GM23338 (cell line): ENCODE measurements around the gene PDRG1.

Experiments used
- CTCF ChIP-seq, 2 experiments: fragments of 200-600 bp in 1 of 2; sonication (generic) in 1 of 2; conservative IDR thresholded peaks; 2 replicates each; pipeline versions ENCODE4 v1.5.1 to v1.6.1; 2016 to 2017; ENCODE audit warnings: antibody characterized with exemption in 2 of 2, low read depth in 2 of 2, mild to moderate bottlenecking in 2 of 2, moderate library complexity in 1 of 2
- EZH2 ChIP-seq: fragments of 200-600 bp; sonication (generic); IDR thresholded peaks from one replicate; pipeline ENCODE4 v1.8.0; 2017; ENCODE audit warnings: antibody characterized with exemption, mild to moderate bottlenecking, low read depth; ENCODE audit not compliant: unreplicated experiment
- EZH2phosphoT487 ChIP-seq: fragments of 200-600 bp; sonication (generic); IDR thresholded peaks from one replicate; pipeline ENCODE4 v1.8.1; 2018; ENCODE audit warnings: antibody characterized with exemption; ENCODE audit not compliant: unreplicated experiment
- JUNB ChIP-seq: IDR thresholded peaks from one replicate; pipeline ENCODE4 v1.6.1; 2016; ENCODE audit warnings: antibody characterized with exemption; ENCODE audit not compliant: unreplicated experiment
- POLR2AphosphoS5 ChIP-seq: IDR thresholded peaks from 2 replicates; pipeline ENCODE4 v1.6.1; 2016; ENCODE audit warnings: antibody characterized with exemption, low read depth
- STAT1 ChIP-seq: IDR thresholded peaks from one replicate; pipeline ENCODE4 v1.6.1; 2016; ENCODE audit warnings: antibody characterized with exemption; ENCODE audit not compliant: unreplicated experiment

DNA sequence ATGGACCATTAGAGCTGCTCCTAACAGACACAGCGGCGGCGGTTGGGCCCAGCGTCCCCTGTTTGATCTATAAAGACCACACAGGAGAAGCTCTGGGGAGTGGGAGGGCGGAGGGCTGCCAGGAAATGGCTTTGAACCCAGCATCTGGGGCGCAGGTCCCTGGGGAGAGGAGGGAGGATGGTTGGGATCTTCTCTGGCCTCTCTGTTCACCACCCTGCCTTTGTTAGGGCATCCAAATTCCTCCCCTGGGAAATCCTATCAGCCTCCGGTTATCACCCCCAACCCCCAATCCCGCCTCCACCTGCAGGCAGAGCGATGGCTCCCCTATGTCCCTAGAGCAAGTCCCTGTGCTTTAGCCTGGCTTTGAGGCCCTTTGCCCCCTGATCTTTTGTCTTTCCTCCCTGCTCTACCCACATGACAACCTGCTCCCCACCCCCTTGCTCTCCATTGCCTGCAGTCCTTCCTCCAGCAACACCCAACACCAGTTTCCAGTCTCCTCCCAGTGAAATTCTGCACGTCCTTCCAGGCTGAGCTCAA is 23.2 kb upstream of the PDRG1 start:
- no peak for TF ChIP-seq CTCF (conservative IDR thresholded peaks at IDR 0.05; ENCODE audit: low read depth in 2 of 2)
- TF ChIP-seq JUNB = no peak
- no peak for TF ChIP-seq EZH2
- TF ChIP-seq POLR2AphosphoS5 = peak; percentile 51; the same call in 1 of the 2 replicates
- no peak for TF ChIP-seq EZH2phosphoT487
- no peak for TF ChIP-seq STAT1
